CD4-positive, CD25-positive, alpha-beta regulatory T cell (primary cell): ENCODE results near the gene DEDD2. TPM values are rescaled to one million over a fixed set of nuclear protein-coding genes. Genes with fewer than 3 reads are reported as not detected.

Experiments used
- ATAC-seq, 2 donors: fragments of 150-1000 bp; cut with Tn5 transposase; one replicate each; pipeline ENCODE4 v1.10.0; 2021; ENCODE audit warnings: low read depth in 2 of 2, moderate number of reproducible peaks in 2 of 2, moderate library complexity in 1 of 2
- DNase-seq, 3 donors: peaks; one replicate each; pipeline versions ENCODE4 v3.0.0 to v3.0.0-alpha.2; 2012 to 2022; ENCODE audit warnings: mixed read lengths in 1 of 3
- H3K27ac ChIP-seq: one replicate; pipeline ENCODE4 v1.7.0; 2013; ENCODE audit warnings: mild to moderate bottlenecking, low read length; ENCODE audit not compliant: insufficient read depth, poor library complexity, severe bottlenecking
- H3K27me3 ChIP-seq: one replicate; pipeline ENCODE4 v1.7.0; 2013; ENCODE audit warnings: low read length; ENCODE audit not compliant: control insufficient read depth, insufficient read depth
- H3K36me3 ChIP-seq: one replicate; pipeline ENCODE4 v1.7.0; 2013; ENCODE audit warnings: mild to moderate bottlenecking, low read length, moderate library complexity; ENCODE audit not compliant: control insufficient read depth, insufficient read depth
- H3K4me1 ChIP-seq: 2 replicates; pipeline ENCODE4 v1.7.0; 2013; ENCODE audit warnings: mild to moderate bottlenecking, low read length; ENCODE audit not compliant: insufficient read depth, control insufficient read depth, poor library complexity, severe bottlenecking
- H3K4me3 ChIP-seq: one replicate; pipeline ENCODE4 v1.7.0; 2013; ENCODE audit warnings: low read depth, mild to moderate bottlenecking, low read length, moderate library complexity
- H3K9me3 ChIP-seq, 2 experiments: 1 replicate in 1 of 2; 2 replicates in 1 of 2; pipeline ENCODE4 v1.7.0; 2013; ENCODE audit warnings: low read length in 2 of 2, mild to moderate bottlenecking in 1 of 2, moderate library complexity in 1 of 2; ENCODE audit not compliant: control insufficient read depth in 2 of 2
- H3K27ac Mint-ChIP-seq, 3 donors: one replicate each; pipeline ENCODE4 v1.8.0; 2020 to 2022; ENCODE audit warnings: mild to moderate bottlenecking in 3 of 3, mixed read lengths in 3 of 3, moderate library complexity in 2 of 3
- H3K27me3 Mint-ChIP-seq: one replicate; pipeline ENCODE4 v1.8.0; 2022; ENCODE audit warnings: mild to moderate bottlenecking, mixed read lengths
- H3K36me3 Mint-ChIP-seq: one replicate; pipeline ENCODE4 v1.8.0; 2020; ENCODE audit warnings: mixed read lengths
- H3K4me1 Mint-ChIP-seq, 4 donors: one replicate each; pipeline ENCODE4 v1.8.0; 2020 to 2022; ENCODE audit warnings: mixed read lengths in 4 of 4, mild to moderate bottlenecking in 1 of 4
- H3K4me3 Mint-ChIP-seq, 4 donors: one replicate each; pipeline ENCODE4 v1.8.0; 2020 to 2022; ENCODE audit warnings: mild to moderate bottlenecking in 4 of 4, mixed read lengths in 4 of 4, moderate library complexity in 3 of 4
- H3K9me3 Mint-ChIP-seq, 7 donors: one replicate each; pipeline ENCODE4 v1.8.0; 2020 to 2022; ENCODE audit warnings: mixed read lengths in 7 of 7, mild to moderate bottlenecking in 3 of 7, moderate library complexity in 2 of 7
- polyA plus RNA-seq, 4 donors: library from polyadenylated mRNA; unstranded; fragments of 300-500 nt; fragmentation: Illumina TruSeq; gene quantifications; one replicate each; pipeline ENCODE4 v1.2.3, GENCODE V29; 2021
- total RNA-seq: library from RNA; stranded (reverse); gene quantifications from one replicate; pipeline ENCODE4 v1.2.3, GENCODE V29; 2022

Gene DEDD2
- total and polyA plus RNA-seq, 5 donors from 2014 or later: 99.8 to 179 (median 157) TPM

DNA sequence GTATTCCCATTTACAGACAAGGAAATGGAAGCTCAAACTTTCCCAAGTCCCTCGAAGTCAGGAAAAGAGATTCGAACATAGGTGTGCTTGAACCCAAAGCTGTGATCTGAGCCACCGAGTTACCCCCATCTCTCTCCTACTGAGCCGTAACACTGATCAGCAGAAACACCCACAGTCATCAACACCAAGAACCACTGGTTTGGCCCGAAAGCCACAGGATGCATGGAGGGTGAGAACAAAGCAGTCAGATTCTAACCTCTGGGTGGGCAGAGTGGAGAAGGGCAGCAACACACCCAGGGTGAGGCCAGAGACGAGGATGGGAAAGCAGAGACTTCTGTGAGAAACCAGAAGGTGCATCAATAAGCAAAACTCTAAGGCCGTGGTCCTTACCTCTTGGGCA, 57.5 kb downstream of the DEDD2 start:
- DNase-seq: no peak
- Histone ChIP-seq H3K36me3 (no peaks in the 10 kb centered on the region), H3K9me3 (no peaks in the 10 kb centered on the region), H3K27me3 (no peaks in the 10 kb centered on the region), H3K27ac (no peak overlapping the region), H3K4me1 (peaks cover 4% of the 10 kb centered on the region), H3K4me3 (no peak overlapping the region)
- H3K27ac Mint-ChIP-seq: peak overlapping the region in 1 of 3 donors; percentile 36
- ATAC-seq: no peak
- no peak overlapping the region for H3K4me3 Mint-ChIP-seq
- no peaks in the 10 kb centered on the region for H3K27me3 Mint-ChIP-seq
- H3K4me1 Mint-ChIP-seq: peaks cover 0 to 9% (median 6%) of the 10 kb centered on the region in 4 donors
- H3K9me3 Mint-ChIP-seq: no peaks in the 10 kb centered on the region
- H3K36me3 Mint-ChIP-seq: peaks cover 13% of the 10 kb centered on the region

GRCh38 chr19:42158926-42159325, 58.6 kb downstream of the DEDD2 start:
- Histone ChIP-seq H3K4me1 (peaks cover 10% of the 10 kb centered on the region), H3K9me3 (no peaks in the 10 kb centered on the region), H3K27me3 (no peaks in the 10 kb centered on the region), H3K4me3 (no peak overlapping the region), H3K27ac (no peak overlapping the region), H3K36me3 (no peaks in the 10 kb centered on the region)
- Mint-ChIP-seq H3K4me3 (no peak overlapping the region), H3K9me3 (no peaks in the 10 kb centered on the region), H3K4me1 (peaks cover 0 to 18% (median 13%) of the 10 kb centered on the region in 4 donors), H3K27me3 (no peaks in the 10 kb centered on the region), H3K36me3 (peaks cover 19% of the 10 kb centered on the region), H3K27ac (no peak overlapping the region)
- DNase-seq (no peak), ATAC-seq (no peak)

DNA sequence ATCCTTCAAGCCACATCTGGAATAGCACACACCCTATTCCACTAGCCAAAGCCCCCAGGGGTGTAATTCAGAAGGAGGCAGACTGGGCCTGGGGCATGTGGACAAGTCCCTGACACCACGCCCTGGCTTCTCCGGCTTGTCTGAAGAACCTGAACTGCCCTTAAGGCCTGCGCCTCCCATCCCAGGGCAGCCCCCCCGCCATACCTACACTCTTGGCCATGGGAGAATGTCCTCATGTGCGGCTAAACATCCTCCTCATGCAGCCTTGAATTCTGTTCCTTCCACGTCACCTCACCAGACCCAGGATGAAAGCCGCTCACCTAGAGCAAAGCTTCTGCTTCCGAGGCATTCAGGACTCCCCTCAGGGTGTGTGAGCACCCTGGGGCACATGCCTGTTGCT, 60.9 kb downstream of the DEDD2 start:
- H3K9me3 Mint-ChIP-seq: no peaks in the 10 kb centered on the region
- H3K36me3 Mint-ChIP-seq: peaks cover 19% of the 10 kb centered on the region
- Histone ChIP-seq H3K36me3 (no peaks in the 10 kb centered on the region), H3K27ac (no peak overlapping the region), H3K27me3 (no peaks in the 10 kb centered on the region), H3K9me3 (no peaks in the 10 kb centered on the region), H3K4me1 (peaks cover 10% of the 10 kb centered on the region), H3K4me3 (no peak overlapping the region)
- no peak for ATAC-seq
- peak overlapping the region in 1 of 4 donors; percentile 61 for H3K4me3 Mint-ChIP-seq
- DNase-seq: no peak
- H3K4me1 Mint-ChIP-seq: peaks cover 0 to 22% (median 14%) of the 10 kb centered on the region in 4 donors
- H3K27me3 Mint-ChIP-seq: no peaks in the 10 kb centered on the region
- H3K27ac Mint-ChIP-seq: peak overlapping the region in 2 of 3 donors; percentile 20 to 23

- no peak overlapping the region for H3K27ac ChIP-seq
- no peaks in the 10 kb centered on the region for H3K27me3 Mint-ChIP-seq
- DNase-seq: no peak
- no peaks in the 10 kb centered on the region for H3K27me3 ChIP-seq
- H3K9me3 Mint-ChIP-seq: no peaks in the 10 kb centered on the region
- no peak for ATAC-seq
- H3K27ac Mint-ChIP-seq: peak overlapping the region in 2 of 3 donors; percentile 23 to 79
- H3K4me3 Mint-ChIP-seq: no peak overlapping the region
- no peaks in the 10 kb centered on the region for H3K36me3 ChIP-seq
- peaks cover 19% of the 10 kb centered on the region for H3K36me3 Mint-ChIP-seq
- no peaks in the 10 kb centered on the region for H3K9me3 ChIP-seq
- no peak overlapping the region for H3K4me3 ChIP-seq
- H3K4me1 Mint-ChIP-seq: peaks cover 0 to 22% (median 14%) of the 10 kb centered on the region in 4 donors
- H3K4me1 ChIP-seq: peaks cover 10% of the 10 kb centered on the region
Measured at GRCh38 chr19:42155796-42156195, 61.7 kb downstream of the DEDD2 start.

- H3K9me3 ChIP-seq: no peaks in the 10 kb centered on the region
- peaks cover 19% of the 10 kb centered on the region for H3K36me3 Mint-ChIP-seq
- ATAC-seq (no peak), DNase-seq (no peak)
- peaks cover 0 to 22% (median 14%) of the 10 kb centered on the region in 4 donors for H3K4me1 Mint-ChIP-seq
- H3K9me3 Mint-ChIP-seq: no peaks in the 10 kb centered on the region
- no peaks in the 10 kb centered on the region for H3K27me3 Mint-ChIP-seq
- no peaks in the 10 kb centered on the region for H3K36me3 ChIP-seq
- no peaks in the 10 kb centered on the region for H3K27me3 ChIP-seq
- H3K4me1 ChIP-seq: peaks cover 10% of the 10 kb centered on the region
- H3K27ac ChIP-seq: no peak overlapping the region
- peak overlapping the region in 2 of 4 donors; percentile 71 to 83 for H3K4me3 Mint-ChIP-seq
- peak overlapping the region; percentile 80 to 90 (median 85) for H3K27ac Mint-ChIP-seq
- H3K4me3 ChIP-seq: no peak overlapping the region
Measured at GRCh38 chr19:42154471-42155323, 62.8 kb downstream of the DEDD2 start.

- no peaks in the 10 kb centered on the region for H3K9me3 ChIP-seq
- H3K4me1 ChIP-seq: peaks cover 10% of the 10 kb centered on the region
- Mint-ChIP-seq H3K4me3 (peak overlapping the region in 1 of 4 donors; percentile 83), H3K27me3 (no peaks in the 10 kb centered on the region), H3K9me3 (no peaks in the 10 kb centered on the region), H3K27ac (peak overlapping the region in 2 of 3 donors; percentile 82 to 90), H3K36me3 (peaks cover 22% of the 10 kb centered on the region), H3K4me1 (peaks cover 0 to 29% (median 15%) of the 10 kb centered on the region in 4 donors)
- no peak overlapping the region for H3K27ac ChIP-seq
- ATAC-seq (no peak), DNase-seq (no peak)
- no peaks in the 10 kb centered on the region for H3K27me3 ChIP-seq
- no peaks in the 10 kb centered on the region for H3K36me3 ChIP-seq
- H3K4me3 ChIP-seq: no peak overlapping the region
Measured at GRCh38 chr19:42153672-42154433, 63.6 kb downstream of the DEDD2 start.

DNA sequence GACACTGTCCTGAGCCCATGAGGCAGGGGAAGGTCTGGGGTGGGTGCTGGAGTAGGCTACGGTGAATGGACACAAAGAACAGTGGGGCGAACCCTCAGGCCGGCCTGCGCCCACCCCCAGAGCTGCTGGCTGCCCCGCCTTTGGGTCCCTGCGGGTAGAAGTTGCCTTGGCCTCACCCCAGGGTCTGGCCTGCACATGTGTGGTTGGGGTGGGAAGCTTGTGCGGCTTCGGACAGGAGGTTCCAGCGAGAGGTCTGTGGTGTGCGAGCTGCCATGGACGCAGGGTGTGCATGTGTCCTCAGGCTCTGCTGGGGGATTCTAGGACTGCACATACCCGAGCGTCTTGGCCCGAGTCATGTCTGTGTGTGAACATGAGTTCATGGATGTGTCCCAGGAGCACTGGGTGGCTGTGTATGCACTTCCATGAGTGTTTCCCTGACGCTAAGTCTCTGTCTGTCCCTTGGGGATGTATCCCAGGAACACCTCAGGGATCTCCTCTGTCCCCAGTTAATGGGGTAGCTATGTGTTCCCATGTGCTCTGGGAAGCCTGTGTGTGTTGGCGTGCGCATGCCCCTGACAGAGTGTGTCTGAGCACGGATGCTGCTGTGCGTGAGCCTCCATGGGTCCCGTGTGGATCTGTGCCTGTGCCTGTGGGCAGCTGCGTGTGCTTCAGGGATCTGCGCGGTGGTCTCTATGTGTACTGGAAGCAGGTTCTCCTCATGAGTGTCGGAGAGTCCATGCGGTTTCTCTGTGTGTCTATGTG, 64.4 kb downstream of the DEDD2 start:
- no peak overlapping the region for H3K4me3 ChIP-seq
- H3K4me1 ChIP-seq: peaks cover 10% of the 10 kb centered on the region
- Mint-ChIP-seq H3K9me3 (no peaks in the 10 kb centered on the region), H3K27me3 (no peaks in the 10 kb centered on the region), H3K36me3 (peaks cover 22% of the 10 kb centered on the region), H3K27ac (peak overlapping the region in 2 of 3 donors; percentile 37 to 82), H3K4me3 (no peak overlapping the region), H3K4me1 (peaks cover 0 to 37% (median 15%) of the 10 kb centered on the region in 4 donors)
- H3K27me3 ChIP-seq: no peaks in the 10 kb centered on the region
- H3K9me3 ChIP-seq: no peaks in the 10 kb centered on the region
- H3K27ac ChIP-seq: no peak overlapping the region
- ATAC-seq (no peak), DNase-seq (no peak)
- no peaks in the 10 kb centered on the region for H3K36me3 ChIP-seq
